NCI-H1105 treated with DMSO at 0.1 percent for 48 hours (cell line): ENCODE data around the gene MTFR2.
"Not testable (repeated sequence)": the region's sequence is repeated elsewhere in the genome, so short reads cannot be mapped to it uniquely, and the experiment has no call there.

Experiments
- DNase-seq: peaks from one replicate; lab custom pipeline; 2025; lab: John Stamatoyannopoulos, UW

The MTFR2 gene

DNA sequence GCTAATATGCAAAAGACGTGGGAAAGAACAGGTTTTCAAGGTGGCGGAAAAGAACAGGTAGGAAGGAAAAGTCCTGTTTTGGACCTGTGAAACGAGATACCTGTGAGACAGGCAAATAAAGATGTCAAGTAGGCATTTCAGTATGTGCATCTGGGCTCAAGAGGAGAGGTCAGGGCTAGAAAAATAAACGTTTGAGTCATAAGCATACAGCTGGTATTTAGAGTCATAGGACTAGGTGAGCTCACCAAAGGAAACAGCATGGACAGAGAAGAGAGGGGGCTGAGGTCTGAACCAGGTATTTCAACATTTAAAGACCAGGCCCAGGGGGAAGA, 14.9 kb downstream of the MTFR2 start:
- DNase-seq = no peak

DNA sequence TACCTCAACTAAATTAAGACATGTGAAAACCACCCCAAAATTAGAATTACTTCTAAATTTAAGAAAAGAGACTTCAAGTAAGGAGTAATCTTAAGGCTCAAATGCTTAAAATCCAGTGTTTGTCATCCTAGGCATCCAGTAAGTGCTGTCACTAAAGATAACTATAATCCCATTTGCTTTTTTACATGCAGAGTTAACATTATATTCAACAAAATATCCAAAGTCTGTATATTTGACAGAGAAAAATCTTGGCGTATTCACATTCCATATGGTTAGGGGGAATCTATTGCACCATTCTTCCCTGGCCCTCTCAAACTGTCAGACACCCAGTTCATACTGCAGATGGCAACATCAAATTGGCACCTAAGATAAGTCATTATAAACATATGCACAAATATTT, 17.4 kb downstream of the MTFR2 start:
- DNase-seq = no peak

DNA sequence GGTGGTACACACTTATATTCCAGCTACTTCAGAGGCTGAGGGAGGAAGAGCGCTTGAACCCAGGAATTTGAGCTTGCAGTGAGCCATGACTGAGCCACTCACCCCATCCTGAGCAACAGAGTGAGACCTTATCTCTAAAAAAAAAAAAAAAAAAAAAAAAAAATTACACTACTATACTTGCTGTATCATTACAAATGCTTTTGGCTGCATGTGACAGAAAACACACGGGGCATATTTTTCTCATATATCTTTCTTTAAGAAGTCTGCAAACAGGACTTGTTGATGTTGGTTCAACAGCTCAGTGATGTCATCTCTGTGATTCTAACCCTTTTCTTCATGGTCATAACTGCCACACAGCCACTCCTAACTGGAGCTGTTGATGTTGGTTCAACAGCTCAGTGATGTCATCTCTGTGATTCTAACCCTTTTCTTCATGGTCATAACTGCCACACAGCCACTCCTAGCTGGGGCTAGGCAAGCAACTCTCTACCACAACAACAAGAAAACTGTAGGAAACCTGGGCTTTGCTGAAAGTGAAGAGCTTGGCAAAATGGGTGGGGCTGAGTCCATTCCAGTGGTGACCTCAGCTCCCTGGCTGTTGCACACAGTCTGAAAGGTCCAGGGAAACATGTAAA, 19.8 kb downstream of the MTFR2 start:
- DNase-seq = no peak

DNA sequence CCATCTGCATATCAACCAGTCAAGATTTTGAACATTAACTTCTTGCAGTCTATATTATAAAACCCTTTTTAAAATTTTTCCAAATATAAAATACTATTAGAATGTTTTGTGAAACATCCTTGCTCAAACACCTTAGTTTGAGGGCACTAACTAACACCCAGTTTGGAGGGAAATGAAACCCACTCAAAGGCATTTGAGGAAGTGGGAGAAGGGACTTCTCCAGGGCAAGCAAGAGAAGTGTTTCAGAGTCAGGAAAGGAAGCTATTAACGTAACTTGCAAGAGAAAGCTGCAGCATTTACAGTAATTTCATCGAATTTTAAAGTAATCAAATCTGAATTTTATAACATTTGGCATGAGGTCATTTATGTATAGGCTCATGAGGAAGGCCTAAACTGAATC, 21.3 kb downstream of the MTFR2 start:
- DNase-seq = no peak

DNA sequence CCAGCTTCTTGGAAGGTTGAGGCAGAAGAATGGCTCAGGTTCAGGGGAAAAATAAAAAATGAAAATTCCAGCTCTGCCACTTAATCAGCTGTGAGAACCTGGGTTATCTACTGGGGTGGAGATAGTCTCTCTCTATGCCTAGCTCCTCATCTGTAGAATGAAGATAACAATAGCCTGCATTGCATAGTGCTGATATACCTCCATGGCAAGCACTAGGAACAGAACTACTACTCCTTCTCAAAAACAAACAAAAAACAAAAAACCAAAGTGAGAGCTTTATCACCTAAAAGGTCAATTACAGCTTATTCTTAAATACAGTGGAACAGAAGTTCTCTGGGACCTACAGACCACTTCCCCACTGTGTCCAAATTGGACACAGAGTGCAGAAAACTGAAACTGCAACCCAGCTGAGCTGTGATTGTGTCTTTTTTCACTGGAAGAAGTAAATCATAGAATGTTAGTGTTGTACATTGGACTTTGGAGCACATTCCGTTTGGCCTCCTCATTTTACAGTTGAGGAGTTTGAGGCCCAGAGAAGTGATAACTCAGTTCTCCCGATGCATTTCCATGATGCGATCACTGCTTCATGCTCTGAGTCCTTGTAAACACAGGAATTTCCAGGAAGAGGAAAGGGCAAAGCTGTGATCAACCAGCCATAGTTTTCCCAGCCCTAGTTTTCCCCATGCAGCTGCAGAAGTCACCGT, 23.3 kb downstream of the MTFR2 start:
- no peak for DNase-seq

DNA sequence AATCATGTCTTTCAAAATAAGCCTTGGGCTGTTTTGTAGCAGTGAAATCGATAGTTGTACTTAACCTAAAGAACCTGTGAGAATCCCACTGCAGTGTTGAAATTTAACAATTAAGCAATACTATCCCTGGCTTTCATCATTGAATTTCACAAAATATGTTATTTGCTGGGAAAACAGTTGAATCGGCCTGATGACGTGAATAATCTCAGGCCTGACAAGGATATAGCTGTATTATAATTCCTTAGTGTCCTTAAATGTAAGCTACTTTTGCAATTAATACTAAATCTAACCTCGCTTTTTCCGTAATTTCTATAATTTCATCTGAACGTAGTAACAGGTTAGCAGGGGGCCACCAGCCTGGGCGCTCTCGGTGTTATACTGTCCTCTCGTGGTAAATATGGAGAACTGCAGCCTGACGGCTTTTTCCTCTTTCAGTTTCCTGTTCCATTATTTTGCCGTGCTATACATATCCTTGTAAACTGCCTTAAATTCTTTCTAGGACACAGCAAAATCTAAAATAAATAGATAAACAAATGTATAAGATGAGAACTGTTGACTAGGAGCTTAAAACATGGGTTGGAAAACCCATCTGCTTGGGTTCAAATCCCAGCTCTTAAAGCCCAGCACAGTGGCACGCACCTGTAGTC, 24.0 kb downstream of the MTFR2 start:
- DNase-seq = peak; percentile 68

DNA sequence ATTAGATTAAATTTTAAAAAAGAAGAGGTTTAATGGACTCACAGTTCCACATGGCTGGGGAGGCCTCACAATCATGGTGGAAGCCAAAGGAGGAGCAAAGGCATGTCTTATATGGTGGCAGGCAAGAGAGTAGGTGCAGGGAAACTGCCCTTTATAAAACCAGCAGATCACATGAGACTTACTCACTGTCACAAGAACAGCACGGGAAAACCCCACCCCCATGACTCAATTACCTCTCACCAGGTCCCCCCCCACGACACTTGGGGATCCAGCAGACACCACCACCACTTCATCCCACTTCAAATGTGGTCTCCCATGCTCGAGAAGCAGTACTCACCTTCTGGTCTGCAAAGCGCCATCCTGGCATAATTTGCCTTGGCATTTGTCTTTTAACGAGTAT, 24.6 kb downstream of the MTFR2 start:
- DNase-seq = no peak

DNA sequence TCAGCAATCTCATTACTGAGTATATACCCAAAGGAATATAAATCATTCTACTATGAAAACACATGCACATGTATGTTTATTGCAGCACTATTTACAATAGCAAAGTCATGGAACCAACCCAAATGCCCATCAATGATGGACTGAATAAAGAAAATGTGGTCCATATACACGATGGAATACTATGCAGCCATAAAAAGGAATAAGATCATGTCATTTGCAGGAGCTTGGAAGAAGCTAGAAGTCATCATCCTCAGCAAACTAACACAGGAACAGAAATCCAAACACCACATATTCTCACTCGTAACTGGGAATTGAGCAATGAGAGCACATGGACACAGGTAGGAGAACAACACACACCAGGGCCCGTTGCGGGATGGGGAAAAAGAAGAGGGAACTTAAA, 25.1 kb downstream of the MTFR2 start:
- not testable (repeated sequence) for DNase-seq

DNA sequence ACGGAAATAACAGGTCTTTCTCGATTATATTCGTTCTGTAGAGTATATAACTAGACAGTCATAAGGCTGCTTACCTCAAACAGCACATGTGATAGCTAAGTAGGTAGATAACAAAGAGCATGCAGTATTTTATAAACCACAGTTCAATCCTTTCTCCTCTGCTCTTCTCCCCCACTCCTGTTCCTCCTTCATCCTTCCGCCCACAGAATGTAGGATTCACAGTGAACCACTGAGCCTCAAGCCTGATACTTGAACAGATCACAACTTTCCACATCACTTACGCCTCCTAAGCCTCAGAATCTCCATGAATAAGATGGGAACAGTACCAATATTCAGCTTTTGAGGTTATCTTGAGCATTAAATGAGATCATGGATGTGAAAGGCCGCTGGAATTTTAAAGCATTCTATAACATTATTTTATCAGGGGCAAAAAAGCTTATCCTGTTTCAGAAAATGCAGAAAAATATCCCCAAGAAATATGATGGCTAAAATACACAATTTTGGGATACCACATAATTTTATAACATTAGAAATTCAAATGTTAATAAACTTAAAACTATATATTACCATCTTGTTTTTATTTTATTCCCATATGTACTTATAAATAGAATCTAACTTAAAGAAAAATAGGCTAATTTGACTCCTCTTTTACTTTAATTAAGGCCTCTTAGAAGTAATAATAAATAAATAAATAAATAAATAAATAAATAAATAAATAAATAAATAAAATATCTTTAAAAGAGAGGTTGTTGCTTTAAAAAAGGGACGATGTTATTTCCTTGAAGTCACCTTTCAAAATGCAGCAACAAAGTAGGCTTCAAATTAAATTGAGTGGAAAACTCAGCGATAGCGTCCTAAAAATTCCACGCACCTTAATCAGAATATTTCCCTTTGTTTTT, 33.4 kb downstream of the MTFR2 start:
- no peak for DNase-seq

DNA sequence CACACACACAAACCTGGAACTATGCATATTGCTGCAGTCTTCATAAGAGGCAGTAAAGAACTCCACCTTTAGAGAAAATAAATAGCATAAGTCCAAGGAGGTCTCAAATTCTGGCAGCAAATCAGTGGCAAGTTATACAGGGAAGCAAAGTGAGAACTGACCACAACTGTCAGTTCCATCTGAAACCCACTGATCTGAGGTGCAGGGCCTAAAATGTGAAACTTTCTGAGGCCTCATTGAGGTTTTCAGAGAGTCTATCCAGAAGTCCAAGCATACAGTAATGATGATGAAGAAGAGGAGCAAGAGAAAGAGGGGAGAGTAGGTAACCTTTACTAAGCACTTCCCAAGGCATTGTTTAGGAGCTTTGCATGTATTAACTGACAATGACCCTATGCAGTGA, 36.3 kb downstream of the MTFR2 start:
- no peak for DNase-seq

DNA sequence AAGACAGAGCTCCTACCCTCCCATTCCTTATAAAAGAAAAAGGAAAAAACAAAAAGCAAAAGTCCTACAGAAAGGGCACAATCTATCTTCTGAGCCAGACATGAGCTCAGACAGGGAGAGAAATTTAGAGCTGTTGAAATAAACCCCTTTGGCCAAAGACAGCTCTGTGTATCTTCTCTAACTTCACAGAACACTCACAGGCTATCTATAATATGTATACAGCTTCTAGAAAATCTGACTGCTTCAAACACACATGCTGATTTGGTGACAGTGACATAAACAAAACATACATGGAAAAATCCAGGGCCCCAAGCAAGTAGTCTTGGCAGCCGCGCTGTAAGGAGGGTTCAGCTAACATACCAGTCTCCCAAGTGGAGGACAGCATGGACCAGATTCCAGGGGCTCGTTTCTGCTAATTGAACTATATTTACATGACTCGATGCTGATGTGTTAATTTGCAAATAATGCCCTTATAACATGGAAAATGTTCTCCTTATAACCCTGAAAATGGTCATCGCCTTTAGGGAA, 37.0 kb downstream of the MTFR2 start:
- DNase-seq = no peak

DNA sequence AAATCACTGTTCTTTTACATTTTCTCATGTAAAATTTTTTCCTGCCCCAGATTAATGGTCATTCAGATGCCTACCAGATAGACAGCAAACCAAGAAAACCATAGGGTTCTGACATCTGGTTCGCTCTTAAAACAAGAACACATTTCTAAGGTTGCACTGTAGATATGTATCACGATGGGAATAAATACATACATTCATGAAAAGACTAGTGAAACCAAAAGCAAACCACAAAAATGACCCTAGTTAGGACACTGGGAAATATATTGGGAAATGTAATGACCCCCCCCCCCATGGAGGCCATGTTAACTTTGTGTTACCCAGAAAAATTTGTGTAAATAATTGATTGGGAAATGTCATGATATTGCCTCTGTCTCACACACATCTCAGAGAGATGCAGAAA, 37.5 kb downstream of the MTFR2 start:
- DNase-seq = no peak

DNA sequence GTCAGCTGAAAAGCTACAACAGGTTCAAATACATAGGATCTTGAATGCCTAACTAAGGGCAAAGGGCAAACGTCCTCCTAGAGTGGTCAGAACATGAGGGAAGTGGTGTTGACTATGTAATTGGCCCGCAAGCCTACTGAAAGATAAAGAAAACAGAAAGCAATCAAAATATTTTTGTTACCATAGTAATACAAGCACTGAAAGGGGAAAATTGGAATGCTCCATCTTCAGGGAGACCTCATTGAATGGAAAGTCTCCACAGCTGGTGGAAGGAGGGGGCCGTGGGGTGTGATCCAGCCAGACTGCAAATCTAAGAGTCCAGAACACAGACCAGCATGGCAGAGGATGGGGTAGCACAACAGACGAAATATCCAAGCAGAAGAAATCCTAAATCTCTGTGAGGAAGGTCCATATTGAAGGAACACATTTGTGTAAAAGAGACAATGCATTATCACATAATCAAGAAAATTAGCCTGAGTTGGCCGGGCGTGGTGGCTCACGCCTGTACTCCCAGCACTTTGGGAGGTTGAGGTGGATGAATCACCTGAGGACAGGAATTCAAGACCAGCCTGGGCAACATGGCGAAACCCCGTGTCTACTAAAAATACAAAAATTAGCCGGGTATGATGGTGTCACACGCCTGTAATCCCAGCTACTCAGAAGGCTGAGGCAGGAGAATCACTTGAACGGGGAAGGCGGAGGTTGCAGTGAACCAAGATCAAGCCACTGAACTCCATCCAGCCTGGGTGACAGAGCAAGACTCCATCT, 39.5 kb downstream of the MTFR2 start:
- no peak for DNase-seq

DNA sequence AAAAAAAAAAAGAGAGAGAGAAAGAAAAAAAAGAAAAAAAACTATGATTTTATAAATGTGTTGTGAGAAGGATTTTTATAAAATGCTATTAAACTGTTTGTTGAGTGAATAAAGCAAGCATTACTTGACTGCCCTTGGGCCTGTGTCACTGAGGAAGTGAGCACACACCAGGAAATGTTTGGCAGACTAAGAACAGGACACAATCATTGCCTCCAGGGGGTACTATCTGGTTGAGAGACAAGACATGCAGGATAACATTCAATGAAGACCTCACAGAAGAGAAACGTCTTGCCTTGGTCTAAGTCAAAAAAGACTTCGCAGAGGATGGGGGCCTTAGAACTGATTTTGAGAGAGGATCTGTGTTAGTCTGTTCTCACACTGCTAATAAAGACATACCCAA, 40.6 kb downstream of the MTFR2 start:
- DNase-seq = no peak

DNA sequence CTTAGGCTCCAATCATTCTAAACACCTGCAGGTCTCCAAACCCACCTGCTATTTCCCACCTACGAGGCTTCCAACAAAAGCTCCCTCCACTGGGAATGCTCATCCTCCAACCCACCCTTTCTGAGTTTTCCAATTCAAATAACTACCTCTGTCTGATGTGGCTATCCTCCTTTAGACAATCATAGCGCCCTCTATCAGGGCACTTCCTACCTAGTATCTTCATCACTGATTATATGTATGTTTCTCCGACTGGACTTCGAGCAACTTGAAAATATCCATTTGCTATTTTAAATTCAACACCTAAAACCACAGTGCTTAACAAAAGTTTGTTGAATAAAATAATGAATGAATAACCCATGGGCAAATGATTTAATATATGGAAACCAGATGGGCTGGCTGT, 41.3 kb downstream of the MTFR2 start:
- DNase-seq = no peak

DNA sequence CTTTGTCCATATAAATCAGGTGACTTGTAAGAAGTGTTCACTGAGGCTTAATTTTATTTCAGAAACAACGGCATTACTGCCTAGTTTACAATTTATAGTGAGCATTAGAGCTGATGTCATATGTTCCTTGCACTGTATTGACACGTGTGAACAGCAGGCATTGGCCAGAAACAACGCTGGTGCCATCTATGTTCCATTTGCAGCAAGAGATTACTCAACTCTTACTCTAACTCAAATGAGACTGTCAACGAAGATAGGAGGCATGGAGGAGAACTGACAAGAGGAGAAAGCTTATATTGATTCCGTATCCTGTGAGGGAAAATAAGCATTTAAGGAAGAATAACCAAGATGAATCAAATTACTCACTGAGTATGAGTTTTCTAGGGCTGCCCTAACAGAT, 48.4 kb downstream of the MTFR2 start:
- DNase-seq = no peak

DNA sequence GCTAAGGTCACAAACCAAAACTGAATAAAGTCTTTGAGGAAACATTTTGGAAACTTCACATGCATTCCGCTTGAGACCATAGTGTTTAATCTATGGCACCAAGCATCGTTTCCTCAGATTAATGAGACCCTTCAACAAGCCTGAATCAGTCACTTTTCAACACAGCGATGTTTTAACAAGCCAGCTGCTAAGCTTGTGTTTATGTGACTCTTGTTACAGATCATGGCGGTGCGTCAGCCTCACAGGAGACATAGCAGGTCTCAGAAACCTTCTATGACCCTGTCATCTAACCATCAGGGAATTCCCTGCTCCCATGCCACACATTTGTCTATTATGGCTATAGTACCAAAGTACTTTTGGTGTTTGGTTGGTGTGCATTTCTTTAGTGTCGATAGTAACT, 57.2 kb downstream of the MTFR2 start:
- DNase-seq = no peak

DNA sequence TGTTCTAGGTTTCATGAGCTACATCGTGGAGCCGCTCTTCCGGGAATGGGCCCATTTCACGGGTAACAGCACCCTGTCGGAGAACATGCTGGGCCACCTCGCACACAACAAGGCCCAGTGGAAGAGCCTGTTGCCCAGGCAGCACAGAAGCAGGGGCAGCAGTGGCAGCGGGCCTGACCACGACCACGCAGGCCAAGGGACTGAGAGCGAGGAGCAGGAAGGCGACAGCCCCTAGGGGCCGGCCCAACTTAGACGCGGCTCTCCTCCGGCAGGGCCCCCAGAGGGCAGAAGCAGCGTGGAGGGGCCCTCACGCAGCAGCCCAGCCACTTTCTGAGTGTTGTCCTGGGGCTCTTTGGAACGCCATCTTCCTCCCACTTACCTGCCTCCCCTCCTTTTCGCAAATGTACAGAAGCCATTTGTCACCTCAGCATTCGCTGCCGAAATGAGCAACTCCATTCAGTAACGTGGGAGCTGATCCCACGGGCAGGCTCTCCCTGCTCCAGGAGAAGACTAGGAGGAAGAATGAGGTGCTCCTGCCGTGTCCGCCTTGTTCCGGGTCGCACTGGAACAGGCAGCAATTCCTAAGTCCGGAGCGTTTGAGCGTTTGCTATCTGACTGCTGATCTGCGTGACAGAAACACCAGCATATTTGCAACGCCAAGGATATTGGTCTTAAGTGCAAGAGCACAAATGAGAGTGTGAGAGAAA, 58.4 kb downstream of the MTFR2 start:
- no peak for DNase-seq

DNA sequence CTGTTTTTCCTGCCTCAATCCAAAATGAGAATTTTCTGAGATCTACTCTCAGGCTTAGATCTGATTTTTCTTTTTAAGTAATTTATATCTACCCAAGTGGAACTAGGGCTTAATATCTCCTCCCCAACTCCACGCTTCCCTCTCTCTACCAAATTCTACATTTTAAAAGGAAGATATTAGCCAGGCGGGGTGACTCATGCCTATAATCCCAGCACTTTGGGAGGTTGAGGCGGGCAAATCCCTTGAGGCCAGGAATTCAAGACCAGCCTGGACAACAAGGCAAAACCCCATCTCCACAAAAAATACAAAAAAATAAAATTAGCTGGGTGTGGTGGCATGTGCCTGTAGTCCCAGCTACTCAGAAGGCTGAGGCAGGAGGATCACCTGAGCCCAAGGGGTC, 61.0 kb downstream of the MTFR2 start:
- no peak for DNase-seq

DNA sequence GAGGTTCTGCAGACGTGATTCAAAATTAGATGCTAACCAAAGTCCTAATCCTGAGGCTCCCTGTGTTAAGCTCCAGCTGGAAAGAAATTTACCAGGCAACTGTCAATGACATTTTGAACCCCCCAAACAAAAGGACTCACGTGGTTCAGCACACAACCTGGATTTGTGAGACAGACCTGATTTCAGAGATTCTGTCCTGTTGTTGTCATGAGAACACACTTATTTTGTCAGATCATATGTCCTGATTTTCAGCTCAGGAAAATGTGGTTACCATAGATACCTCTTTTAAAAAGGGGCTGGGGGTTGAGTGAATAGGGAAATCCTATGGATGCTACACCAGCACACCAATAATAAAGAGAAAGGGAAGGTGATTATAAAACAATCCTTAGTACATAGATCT, 61.6 kb downstream of the MTFR2 start:
- DNase-seq = no peak

DNA sequence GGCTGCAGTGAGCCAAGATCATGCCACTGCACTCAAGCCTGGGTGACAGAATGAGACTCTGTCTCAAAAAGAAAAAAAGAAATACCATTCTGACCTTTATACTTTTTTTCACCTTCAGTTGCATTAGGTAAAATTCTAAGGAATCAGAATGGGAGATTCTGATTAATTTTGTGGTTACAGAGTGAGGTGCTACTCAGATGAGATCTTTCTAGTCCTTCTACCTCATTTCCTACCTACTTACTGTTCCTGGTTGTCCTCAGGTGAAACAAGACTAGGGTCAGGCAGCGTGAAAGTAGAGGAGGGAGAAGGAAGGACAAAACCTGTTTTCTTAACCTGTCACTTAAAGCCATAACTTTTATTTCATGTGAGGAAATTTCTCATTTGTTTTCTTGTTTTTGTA, 63.7 kb downstream of the MTFR2 start:
- DNase-seq = no peak
